Endothelial cell of umbilical vein (primary cell): ENCODE data around the gene FRYL.

ENCODE experiments used
- CTCF ChIP-seq, 2 donors: IDR thresholded peaks; 1 replicate in 1 of 2; 2 replicates in 1 of 2; pipeline ENCODE4 v1.5.1; 2011; ENCODE audit warnings: low read length in 2 of 2, mild to moderate bottlenecking in 2 of 2, moderate library complexity in 2 of 2, control low read depth in 1 of 2, inconsistent platforms in 1 of 2, low read depth in 1 of 2; ENCODE audit not compliant: insufficient read depth in 1 of 2; ENCODE audit errors: extremely low read depth in 1 of 2
- EZH2 ChIP-seq: IDR thresholded peaks from 2 replicates; pipeline ENCODE4 v1.6.1; 2012; ENCODE audit warnings: borderline replicate concordance, low read depth, mild to moderate bottlenecking, moderate library complexity, low read length, inconsistent platforms; ENCODE audit not compliant: severe bottlenecking
- JUN ChIP-seq: IDR thresholded peaks from 2 replicates; pipeline ENCODE4 v1.6.1; 2011; ENCODE audit warnings: borderline replicate concordance, low read depth; ENCODE audit not compliant: insufficient read length, insufficient read depth
- MYC ChIP-seq: IDR thresholded peaks from one replicate; pipeline ENCODE4 v1.6.1; 2011; ENCODE audit warnings: mild to moderate bottlenecking, low read depth, low read length
- POLR2A ChIP-seq: IDR thresholded peaks from 2 replicates; pipeline ENCODE4 v1.6.1; 2012; ENCODE audit warnings: low read depth, mild to moderate bottlenecking, control low read depth, low read length
- POLR2AphosphoS5 ChIP-seq: IDR thresholded peaks from 2 replicates; pipeline ENCODE4 v1.6.1; 2012; ENCODE audit warnings: low read depth, mild to moderate bottlenecking, control low read depth, low read length, moderate library complexity; ENCODE audit not compliant: insufficient read depth

DNA sequence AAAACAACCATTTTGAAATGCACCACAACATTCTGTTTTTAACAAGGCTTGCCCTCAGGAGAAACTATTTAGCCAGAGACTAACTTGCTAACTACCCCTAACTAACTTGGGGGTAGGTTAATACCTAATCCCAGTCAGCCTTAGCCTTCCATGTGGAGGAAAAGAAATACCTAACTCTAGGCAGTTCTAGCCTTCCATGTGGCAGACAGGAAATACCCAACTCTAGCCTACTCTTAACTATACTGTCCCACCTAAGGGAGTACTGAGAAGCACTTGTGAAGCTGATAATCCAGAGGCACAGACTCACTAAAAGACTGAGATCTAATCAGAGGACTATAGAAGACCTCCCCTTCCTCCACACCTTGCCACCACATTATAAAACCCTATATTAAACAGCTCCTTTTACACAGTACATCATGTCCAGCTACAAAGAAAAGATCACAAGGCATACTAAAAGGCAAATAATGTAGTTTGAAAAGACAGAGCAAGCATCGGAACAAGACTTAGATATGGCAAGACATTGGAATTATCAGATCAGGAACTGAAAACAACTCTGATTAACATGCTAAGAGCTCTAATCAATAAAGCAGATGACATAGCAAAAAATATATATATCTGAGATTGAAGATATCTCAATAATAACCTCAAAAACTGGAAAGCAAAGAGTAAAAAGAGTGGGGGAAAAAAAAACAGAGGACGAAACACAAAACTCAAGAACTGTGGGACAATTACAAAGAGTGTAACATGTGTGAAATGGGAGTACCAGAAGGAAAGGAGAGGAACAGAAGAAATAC, 52.2 kb downstream of the FRYL start:
- TF ChIP-seq CTCF (IDR thresholded peaks at IDR 0.05; ENCODE audit: extremely low read depth in 1 of 2, insufficient read depth in 1 of 2, low read depth in 1 of 2, low read length in 2 of 2) (no peak), JUN (no peak), EZH2 (no peak), POLR2AphosphoS5 (no peak), POLR2A (no peak), MYC (no peak)
